PFSK-1 (cell line): Measurements from ENCODE around the gene UMOD.

ENCODE experiments used
- FOXP2 ChIP-seq: optimal IDR thresholded peaks from 2 replicates; pipeline ENCODE3; 2011; ENCODE audit warnings: borderline replicate concordance, control low read depth, inconsistent platforms; ENCODE audit not compliant: insufficient read depth; ENCODE audit errors: extremely low read length, extremely low read depth
- POLR2AphosphoS5 ChIP-seq: IDR thresholded peaks from 2 replicates; pipeline ENCODE4 v1.6.1; 2012; ENCODE audit warnings: low read depth, mild to moderate bottlenecking, control low read depth, low read length, moderate library complexity
- SIN3A ChIP-seq: IDR thresholded peaks from 2 replicates; pipeline ENCODE4 v1.6.1; 2012; ENCODE audit warnings: mild to moderate bottlenecking, low read length, moderate library complexity, borderline replicate concordance; ENCODE audit not compliant: insufficient read depth
- TAF1 ChIP-seq: IDR thresholded peaks from 2 replicates; pipeline ENCODE4 v1.6.1; 2012; ENCODE audit warnings: low read length, control low read depth, borderline replicate concordance; ENCODE audit not compliant: insufficient read depth
- TF ChIP-seq, protein P1 (sequence below), 2 experiments: IDR thresholded peaks; 2 replicates each; pipeline versions ENCODE4 v1.6.1 to v1.8.0; 2011 to 2012; ENCODE audit warnings: low read depth in 2 of 2, low read length in 2 of 2, control low read depth in 1 of 2, inconsistent platforms in 1 of 2, mild to moderate bottlenecking in 1 of 2, moderate library complexity in 1 of 2; ENCODE audit not compliant: insufficient read depth in 1 of 2

The UMOD gene

DNA sequence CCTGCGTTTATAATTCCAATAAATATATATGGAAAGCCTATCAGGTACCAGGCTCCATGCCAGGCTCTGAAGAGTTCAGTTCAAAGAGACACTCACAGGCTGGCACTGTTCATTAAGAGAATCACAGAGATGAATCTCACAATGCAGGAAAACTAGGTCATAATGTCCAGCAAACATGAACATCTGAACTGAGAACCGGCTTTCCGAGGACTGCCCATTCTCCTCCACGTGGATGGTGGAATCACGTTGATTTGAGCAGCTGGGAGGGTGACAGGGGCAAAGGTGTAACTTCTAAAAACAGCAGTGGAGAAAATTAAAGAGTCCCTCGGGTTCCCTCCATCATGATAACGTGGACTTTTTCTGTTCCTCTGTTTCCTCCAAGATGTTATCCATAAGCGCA is 35.4 kb downstream of the UMOD start:
- TF ChIP-seq SIN3A (no peak), FOXP2 (no peak), TAF1 (no peak), POLR2AphosphoS5 (no peak)
- TF ChIP-seq, protein P1, sequence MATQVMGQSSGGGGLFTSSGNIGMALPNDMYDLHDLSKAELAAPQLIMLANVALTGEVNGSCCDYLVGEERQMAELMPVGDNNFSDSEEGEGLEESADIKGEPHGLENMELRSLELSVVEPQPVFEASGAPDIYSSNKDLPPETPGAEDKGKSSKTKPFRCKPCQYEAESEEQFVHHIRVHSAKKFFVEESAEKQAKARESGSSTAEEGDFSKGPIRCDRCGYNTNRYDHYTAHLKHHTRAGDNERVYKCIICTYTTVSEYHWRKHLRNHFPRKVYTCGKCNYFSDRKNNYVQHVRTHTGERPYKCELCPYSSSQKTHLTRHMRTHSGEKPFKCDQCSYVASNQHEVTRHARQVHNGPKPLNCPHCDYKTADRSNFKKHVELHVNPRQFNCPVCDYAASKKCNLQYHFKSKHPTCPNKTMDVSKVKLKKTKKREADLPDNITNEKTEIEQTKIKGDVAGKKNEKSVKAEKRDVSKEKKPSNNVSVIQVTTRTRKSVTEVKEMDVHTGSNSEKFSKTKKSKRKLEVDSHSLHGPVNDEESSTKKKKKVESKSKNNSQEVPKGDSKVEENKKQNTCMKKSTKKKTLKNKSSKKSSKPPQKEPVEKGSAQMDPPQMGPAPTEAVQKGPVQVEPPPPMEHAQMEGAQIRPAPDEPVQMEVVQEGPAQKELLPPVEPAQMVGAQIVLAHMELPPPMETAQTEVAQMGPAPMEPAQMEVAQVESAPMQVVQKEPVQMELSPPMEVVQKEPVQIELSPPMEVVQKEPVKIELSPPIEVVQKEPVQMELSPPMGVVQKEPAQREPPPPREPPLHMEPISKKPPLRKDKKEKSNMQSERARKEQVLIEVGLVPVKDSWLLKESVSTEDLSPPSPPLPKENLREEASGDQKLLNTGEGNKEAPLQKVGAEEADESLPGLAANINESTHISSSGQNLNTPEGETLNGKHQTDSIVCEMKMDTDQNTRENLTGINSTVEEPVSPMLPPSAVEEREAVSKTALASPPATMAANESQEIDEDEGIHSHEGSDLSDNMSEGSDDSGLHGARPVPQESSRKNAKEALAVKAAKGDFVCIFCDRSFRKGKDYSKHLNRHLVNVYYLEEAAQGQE (IDR thresholded peaks at IDR 0.05; ENCODE audit: insufficient read depth in 1 of 2, low read depth in 2 of 2, low read length in 2 of 2) = no peak

DNA sequence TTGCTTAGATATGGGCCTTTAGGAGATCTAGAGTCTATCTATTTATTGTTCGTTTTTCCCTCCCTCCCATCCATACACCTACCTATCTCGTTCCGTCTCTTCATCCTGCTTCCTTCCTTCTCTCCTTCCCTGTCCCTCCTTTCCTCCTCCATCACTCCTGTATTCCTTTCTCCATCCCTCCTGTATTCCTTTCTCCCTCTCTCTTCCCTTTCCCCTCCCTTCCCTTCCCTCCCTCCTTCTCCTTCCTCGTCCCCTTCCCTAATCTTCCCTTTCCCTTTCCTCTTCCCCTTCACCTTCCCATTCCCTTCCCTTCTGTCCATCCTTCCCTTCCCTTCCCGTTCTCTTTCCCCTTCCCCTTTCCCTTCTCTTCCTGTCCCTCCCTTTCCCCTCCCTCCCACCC is 35.8 kb downstream of the UMOD start:
- no peak for TF ChIP-seq SIN3A
- TF ChIP-seq, protein P1 (IDR thresholded peaks at IDR 0.05; ENCODE audit: insufficient read depth in 1 of 2, low read depth in 2 of 2, low read length in 2 of 2) = no peak
- TF ChIP-seq TAF1 = no peak
- no peak for TF ChIP-seq POLR2AphosphoS5
- TF ChIP-seq FOXP2 = no peak

DNA sequence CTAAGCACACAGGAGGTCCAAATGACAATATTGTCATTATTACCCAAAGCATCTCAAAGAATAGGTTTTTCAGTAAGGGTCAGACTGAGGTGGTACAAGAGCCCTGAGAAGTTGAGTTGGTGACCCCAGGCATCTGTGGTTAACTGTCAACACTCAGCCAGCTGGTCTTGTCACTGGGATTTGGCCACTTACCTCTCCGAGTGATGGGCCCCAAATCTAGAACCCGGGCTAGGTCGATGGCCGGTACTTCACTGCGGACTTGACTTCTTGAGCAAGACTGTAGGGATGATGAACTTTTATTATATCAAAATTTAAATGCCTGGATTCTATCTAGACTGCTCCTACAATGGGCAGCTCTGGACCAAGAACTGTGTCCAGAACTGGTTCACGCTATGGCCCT is 36.8 kb downstream of the UMOD start:
- TF ChIP-seq FOXP2 (no peak), TAF1 (no peak), SIN3A (no peak), POLR2AphosphoS5 (no peak)
- TF ChIP-seq, protein P1 (IDR thresholded peaks at IDR 0.05; ENCODE audit: insufficient read depth in 1 of 2, low read depth in 2 of 2, low read length in 2 of 2) = no peak

DNA sequence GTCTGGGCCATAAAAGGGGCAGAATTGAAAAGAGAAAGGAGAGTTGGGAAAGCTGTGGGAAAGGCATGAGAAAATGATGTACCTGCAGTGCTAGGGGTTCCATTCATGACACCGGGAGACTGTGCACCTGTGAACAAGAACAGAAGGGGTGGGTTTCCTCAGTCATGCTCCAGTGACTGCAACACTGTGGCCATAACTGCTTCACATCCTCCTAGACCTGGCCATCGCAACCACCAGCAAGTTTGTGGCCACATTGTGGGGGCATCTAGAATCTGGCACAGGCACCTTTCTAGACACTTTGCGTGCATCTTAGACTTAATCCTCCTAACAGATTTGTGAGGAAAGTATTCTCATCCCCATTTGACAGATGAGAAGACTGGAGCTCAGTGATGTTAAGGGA is 37.9 kb downstream of the UMOD start:
- TF ChIP-seq, protein P1 (IDR thresholded peaks at IDR 0.05; ENCODE audit: insufficient read depth in 1 of 2, low read depth in 2 of 2, low read length in 2 of 2) = no peak
- TF ChIP-seq POLR2AphosphoS5 (no peak), FOXP2 (no peak), TAF1 (no peak), SIN3A (no peak)

GRCh38 chr16:20313741-20314140 is 38.8 kb downstream of the UMOD start:
- TF ChIP-seq FOXP2 = no peak
- no peak for TF ChIP-seq POLR2AphosphoS5
- TF ChIP-seq SIN3A = no peak
- TF ChIP-seq TAF1 = no peak
- TF ChIP-seq, protein P1 (IDR thresholded peaks at IDR 0.05; ENCODE audit: insufficient read depth in 1 of 2, low read depth in 2 of 2, low read length in 2 of 2) = no peak
